Caki2 (cell line): ENCODE results near the gene POU6F1. TPM values are rescaled to one million over a fixed set of nuclear protein-coding genes. Genes with fewer than 3 reads are reported as not detected.
A peak's percentile ranks its signal among the peaks of the same experiment; 100 is the strongest.
"Not testable (repeated sequence)": the region's sequence is repeated elsewhere in the genome, so short reads cannot be mapped to it uniquely, and the experiment has no call there.

ENCODE experiments used
- DNase-seq: peaks from one replicate; pipeline ENCODE4 v3.0.0-alpha.2; 2015; ENCODE audit warnings: low read depth
- in situ Hi-C: cut with HindIII; loops from 2 replicates; pipeline ENCODE4 v1.10.0; 2016; ENCODE audit warnings: low sequenced_read_pairs, low pct_unique_long_range_greater_than_20kb, mixed read lengths
- total RNA-seq: library from RNA; depleted of rRNA; stranded (reverse); fragments of >200 nt; shearing (Covaris generic); gene quantifications from 2 replicates; pipeline ENCODE4 v1.2.3, GENCODE V29; 2014; ENCODE audit warnings: low replicate concordance

POU6F1 gene
- total RNA-seq, 1 experiment from 2014 or later = 4.4 TPM

GRCh38 chr12:51232642-51233041, 14.8 kb upstream of the POU6F1 start:
- no peak for DNase-seq
- in situ Hi-C loops = no loop called here

GRCh38 chr12:51229116-51229809, 11.4 kb upstream of the POU6F1 start:
- in situ Hi-C loops = no loop called here
- DNase-seq = no peak

GRCh38 chr12:51227962-51228361, 10.1 kb upstream of the POU6F1 start:
- in situ Hi-C loops = no loop called here
- no peak for DNase-seq

- in situ Hi-C loops, DNase-seq: not testable (repeated sequence)
Observed at GRCh38 chr12:51227112-51227511, 9.2 kb upstream of the POU6F1 start.

- in situ Hi-C loops = no loop called here
- no peak for DNase-seq
Observed at GRCh38 chr12:51225771-51226170, 7.9 kb upstream of the POU6F1 start.

GRCh38 chr12:51225234-51225633, 7.4 kb upstream of the POU6F1 start:
- in situ Hi-C loops = no loop called here
- DNase-seq = no peak

- DNase-seq = no peak
- in situ Hi-C loops = no loop called here
Observed at GRCh38 chr12:51224625-51225024, 6.8 kb upstream of the POU6F1 start.

GRCh38 chr12:51222461-51222860, 4.6 kb upstream of the POU6F1 start:
- in situ Hi-C loops = no loop called here
- peak; percentile 39 for DNase-seq

GRCh38 chr12:51219857-51220256, 2.0 kb upstream of the POU6F1 start:
- in situ Hi-C loops, DNase-seq: not testable (repeated sequence)

- in situ Hi-C loops = no loop called here
- no peak for DNase-seq
Observed at GRCh38 chr12:51219322-51219721, 1.5 kb upstream of the POU6F1 start.

- peak; percentile 56 for DNase-seq
- in situ Hi-C loops = no loop called here
Observed at GRCh38 chr12:51218607-51219161, 822 bp upstream of the POU6F1 start.

GRCh38 chr12:51217133-51217967, 512 bp downstream of the POU6F1 start:
- DNase-seq = peak; percentile 51
- in situ Hi-C loops = no loop called here

- in situ Hi-C loops = no loop called here
- DNase-seq = no peak
Observed at GRCh38 chr12:51216642-51217041, 1.2 kb downstream of the POU6F1 start.

GRCh38 chr12:51214895-51215294, 3.0 kb downstream of the POU6F1 start:
- in situ Hi-C loops = no loop called here
- no peak for DNase-seq

- in situ Hi-C loops = no loop called here
- no peak for DNase-seq
Observed at GRCh38 chr12:51210690-51211395, 7.0 kb downstream of the POU6F1 start.

- in situ Hi-C loops = no loop called here
- DNase-seq = no peak
Observed at GRCh38 chr12:51209259-51209658, 8.6 kb downstream of the POU6F1 start.

GRCh38 chr12:51208016-51208660, 9.7 kb downstream of the POU6F1 start:
- DNase-seq = no peak
- in situ Hi-C loops = no loop called here

GRCh38 chr12:51205350-51205749, 12.5 kb downstream of the POU6F1 start:
- DNase-seq = no peak

More at GRCh38 chr12:51205350-51205749, 12.5 kb downstream of the POU6F1 start:
- in situ Hi-C loops = no loop called here
